Hippocampal formation (tissue), 2 donors: ENCODE results near the gene PCDH15.

ENCODE experiments used
- DNase-seq, 2 donors: peaks; one replicate each; lab custom pipeline; 2025; lab: John Stamatoyannopoulos, UW

PCDH15 gene

DNA sequence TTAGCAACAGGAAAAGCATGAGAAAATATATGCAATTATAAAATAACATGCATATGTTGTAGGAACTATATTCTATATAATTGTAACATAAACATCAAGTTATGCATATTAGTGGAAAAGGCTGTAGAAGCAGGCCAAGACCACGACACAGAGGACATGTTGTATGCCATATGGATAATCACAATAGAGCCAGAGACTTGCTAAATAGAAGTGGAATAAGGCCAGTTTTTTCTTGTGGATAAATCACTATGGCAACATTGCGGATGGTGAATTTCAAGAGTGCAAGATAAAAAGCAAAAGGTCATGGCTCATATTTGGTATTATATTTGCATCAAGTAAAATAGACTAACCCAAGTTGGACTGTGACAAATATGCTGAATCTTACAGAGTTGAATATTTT is 93.0 kb downstream of the PCDH15 start:
- no peak for DNase-seq

DNA sequence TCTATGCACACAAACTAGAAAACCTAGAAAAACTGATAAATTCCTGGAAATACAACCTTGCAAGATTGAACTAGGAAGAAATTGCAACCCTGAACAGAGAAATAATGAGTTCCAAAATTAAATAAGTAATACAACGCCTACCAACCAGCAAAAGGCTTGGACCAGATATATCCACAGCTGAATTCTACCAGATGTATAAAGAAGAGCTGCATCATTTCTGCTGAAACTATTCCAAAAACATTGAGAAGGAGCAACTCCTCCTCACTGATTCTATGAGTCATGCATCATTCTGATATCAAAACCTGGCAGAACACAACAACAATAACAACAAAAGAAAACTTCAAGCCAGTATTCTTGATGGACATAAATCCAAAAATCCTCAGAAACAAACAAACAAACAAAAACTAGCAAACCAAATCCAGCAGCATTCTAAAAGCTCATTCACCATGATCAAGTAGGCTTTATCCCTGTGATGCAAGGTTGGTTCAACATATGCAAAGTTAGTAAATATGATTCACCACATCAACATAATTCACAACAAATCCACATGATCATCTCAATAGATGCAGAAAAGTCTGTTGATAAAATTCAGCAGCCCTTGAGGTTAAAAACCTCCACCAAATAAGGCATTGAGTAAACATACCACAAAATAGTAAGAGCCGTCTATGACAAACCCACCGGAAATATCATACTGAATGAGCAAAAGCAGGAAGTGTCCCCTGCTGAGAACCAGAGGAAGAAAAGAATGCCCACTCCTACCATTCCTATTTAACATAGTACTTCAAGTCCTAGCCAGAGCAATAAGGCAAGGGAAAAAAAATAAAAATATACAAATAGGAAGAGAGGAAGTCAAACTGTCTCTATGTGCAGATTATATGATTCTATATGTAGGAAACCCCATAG is 98.2 kb downstream of the PCDH15 start:
- DNase-seq = no peak

DNA sequence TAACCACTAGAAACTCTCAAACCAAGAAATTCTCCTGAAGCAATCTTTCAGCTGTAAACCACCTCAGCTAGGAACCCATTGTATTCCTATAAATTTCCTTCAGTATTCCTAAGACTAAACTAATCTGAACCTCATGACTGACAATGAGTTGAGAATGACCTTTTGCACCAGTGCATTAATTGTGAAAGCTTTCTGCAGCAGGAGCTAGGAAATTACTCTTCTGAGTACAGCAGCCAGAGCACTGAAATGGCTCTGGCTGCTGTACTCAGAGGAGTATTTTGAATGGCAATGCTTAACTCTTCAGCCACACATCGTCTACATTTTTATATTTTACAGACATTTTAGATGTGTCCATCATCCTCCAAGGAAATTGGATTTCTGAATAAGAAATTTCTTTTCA is 109.7 kb downstream of the PCDH15 start:
- DNase-seq = no peak

DNA sequence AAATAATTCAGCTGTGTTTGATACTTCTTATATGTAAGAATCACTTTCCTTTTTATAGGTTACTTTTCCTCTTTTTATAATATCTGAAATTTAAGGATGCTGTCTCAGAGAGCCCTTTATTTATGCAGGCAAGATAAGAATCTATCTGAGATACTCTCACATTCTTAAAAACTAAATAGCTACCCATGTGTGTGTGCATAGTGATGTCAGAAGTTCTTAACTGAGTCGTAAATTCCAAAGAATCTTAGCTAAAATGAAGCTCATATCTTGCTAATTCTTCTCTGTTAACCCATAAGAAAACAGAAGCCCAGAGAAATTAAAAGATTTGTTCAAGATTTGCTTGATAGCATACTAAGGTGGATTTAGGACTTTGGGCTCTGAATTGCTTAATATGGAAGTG is 118.5 kb downstream of the PCDH15 start:
- DNase-seq = no peak

DNA sequence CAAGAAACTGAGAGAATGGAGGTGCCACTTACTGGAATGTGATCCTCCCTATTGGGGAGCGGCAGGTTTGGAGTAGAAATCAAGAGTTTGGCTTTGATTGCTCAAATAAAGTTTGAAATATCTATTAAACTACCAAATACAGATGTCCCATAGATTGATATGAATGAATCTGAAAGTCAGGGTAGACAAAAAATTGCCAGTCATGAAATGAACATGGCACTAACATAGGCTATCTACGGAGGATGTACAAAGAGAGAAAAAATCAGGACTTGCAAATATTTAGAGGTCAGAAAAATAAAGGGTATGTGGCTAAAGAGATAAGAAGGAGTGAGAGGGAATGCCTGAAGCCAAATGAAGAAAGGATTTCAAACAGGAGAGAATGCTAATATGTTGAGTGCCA is 119.9 kb downstream of the PCDH15 start:
- DNase-seq = no peak

DNA sequence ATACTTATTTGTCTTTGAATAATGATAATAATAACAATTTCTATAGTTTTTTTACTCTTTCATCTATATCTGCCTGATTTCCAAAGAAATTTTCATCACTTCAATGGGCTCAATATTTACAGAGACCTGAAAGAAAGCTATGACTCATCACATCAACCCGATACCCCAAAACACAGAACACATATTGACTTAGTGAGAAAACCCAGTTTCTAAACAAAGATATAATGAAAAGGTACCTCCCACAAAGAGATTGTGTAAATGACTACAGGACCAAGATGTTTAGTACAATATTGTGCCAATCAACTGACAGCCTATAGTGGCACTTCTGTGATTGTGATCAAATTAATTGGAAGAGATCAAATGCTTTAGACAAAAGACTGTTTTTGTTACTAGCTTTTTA is 133.9 kb downstream of the PCDH15 start:
- DNase-seq = no peak

DNA sequence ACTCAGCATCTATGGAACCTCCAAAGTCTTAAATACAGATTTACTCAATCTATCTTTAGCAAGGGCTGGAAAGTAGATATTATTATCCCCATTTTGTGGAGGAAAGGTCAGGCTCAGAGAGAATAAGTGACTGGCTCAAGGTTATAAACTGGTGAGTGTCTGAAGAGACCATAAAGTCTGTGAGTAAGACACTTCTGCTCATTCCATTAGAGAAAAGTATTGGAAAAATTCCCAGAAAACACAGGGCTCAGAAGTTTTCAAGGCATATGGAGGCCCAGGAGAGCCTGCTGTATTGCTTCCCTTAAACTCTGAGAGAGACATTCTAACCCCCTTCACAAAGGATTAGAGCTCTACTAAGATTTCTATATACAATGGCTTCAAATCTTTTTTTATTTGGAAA is 134.8 kb downstream of the PCDH15 start:
- no peak for DNase-seq

DNA sequence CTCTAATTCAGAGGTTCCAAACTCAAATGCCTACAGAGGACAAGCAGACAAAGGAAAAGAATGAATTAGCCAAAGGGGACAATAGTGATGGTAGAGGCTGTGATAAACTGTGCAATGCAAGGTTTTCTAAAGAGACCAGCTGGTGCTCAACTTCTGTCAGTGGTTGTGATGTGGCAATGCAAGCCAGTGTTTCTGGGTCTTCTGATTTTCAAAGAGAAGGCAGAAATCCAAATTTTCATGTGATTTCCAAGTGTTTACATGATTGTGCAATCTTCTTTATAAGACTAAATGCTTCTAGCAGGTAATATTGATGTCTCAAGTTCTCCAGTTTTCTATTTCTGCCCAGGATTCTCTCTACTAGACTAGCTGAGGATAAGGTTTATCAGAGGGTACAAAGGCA is 135.9 kb downstream of the PCDH15 start:
- DNase-seq = no peak

DNA sequence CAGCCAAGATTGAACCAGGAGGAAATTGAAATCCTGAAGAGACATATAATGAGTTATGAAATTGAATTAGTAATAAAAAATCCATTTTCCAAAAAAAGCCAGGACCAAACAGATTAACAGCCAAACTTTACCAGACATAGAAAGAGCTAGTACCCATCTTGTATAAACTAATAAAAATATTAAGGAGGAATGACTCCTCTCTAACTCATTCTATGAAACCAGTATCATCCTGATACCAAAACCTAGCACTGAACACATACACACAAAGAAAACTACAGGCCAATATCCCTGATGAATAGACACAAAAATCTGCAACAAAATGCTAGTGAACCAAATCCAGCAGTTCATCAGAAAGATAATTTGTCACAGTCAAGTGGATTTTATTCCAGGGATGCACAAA is 140.6 kb downstream of the PCDH15 start:
- no peak for DNase-seq

DNA sequence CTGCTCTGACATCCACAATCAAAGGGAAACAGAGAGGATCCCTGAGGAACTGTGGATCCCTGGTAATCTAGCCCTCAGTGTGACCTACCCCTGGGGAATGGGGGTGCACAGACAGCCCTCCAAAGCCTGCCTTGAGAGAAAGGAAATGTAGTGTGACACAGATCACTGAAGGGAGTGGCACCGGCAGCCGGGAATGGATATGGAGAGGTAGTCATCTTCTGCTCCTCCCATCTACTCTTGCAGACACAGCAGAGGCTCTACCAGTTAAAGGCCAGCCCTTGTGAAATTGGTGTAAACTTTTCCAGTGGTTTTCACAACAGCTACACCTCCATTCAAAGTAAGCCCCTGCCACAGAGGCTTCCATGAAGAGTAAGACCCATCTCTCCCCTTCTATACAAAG is 144.4 kb downstream of the PCDH15 start:
- DNase-seq = no peak

DNA sequence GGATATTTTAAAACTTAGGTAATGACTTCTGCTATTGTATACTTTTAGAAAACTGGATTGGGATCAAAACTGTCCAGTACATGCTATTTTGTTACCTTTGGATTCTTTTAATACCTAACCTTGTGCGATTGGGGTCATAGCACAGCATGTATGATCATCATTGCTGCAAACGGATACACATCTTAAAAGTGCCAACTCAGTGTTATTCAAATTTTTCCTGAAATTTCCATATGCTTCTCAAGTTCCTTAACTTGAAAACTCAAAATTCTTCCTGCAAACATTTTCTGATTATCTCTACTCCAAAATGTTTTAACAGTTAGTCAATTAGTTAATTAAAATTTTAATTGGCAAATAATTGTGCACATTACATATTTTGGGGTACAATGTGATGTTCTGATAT is 147.5 kb downstream of the PCDH15 start:
- no peak for DNase-seq

DNA sequence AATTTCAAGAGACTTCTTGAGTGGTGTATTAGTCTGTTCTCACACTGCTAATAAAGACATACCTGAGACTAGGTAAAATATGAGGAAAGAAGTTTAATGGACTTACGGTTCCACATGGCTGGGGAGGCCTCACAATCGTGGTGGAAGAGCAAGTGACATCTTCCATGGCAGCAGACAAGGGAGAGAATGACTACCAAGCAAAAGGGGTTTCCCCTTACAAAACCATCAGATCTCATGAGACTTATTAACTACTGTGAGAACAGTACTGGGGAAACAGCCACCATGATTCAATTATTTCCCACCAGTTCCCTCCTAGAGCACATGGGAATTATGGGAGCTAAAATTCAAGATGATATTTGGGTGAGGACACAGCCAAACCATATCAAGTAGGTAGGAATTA is 150.5 kb downstream of the PCDH15 start:
- DNase-seq = no peak

DNA sequence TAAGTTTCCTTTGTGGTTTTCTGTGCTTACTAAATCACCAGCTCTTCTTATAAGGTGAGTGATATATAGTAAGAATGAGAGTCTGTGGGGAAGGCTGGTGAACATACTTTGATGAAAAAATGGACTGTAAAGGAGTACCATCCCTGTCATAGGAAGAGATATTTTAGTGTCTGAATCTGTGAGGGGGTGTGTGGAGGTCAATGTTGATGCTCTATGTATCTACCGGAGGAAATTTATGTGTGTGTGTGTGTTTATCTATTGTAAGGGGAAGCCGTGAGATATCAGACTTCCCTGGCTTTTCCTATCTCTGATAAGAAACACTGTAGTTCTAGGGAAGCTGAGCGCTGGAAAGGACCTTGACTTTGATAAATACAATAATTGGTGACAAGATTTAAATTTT is 179.0 kb downstream of the PCDH15 start:
- no peak for DNase-seq

DNA sequence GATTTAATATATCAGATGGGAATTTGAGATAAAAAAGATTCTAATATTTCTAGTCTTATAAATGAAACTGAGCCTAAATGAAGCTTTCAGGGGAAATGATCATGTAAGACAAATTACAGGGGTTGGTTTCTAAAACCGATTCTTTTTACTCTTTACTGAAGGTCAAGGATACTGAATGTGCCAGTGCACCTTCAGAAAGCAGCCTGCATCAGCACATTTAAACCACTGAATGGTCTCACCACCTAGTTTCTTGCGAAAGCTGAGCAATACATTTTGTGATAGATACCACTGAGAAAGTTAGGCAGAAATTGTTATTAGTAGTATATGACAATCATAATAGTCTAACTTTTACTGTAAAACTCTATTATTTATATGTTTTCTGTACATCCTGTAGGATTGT is 180.7 kb downstream of the PCDH15 start:
- no peak for DNase-seq

DNA sequence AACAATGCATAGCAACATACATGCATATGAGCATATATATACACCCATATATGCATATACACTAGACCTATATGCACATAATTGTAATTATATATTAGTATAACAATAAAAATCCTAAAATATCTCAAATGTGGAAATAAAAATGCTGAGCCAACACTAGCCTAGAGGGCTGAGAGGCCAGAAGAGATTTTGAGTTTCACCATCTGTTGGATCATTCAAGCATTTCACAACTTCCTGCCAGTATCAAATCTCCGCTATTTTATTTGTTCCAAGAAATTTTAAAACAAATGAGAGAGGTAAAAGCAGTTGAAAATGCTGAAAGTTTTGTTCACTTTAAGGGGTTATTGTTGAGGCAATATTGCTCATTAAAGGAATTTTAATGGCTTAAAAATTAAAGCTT is 187.0 kb downstream of the PCDH15 start:
- DNase-seq = no peak

DNA sequence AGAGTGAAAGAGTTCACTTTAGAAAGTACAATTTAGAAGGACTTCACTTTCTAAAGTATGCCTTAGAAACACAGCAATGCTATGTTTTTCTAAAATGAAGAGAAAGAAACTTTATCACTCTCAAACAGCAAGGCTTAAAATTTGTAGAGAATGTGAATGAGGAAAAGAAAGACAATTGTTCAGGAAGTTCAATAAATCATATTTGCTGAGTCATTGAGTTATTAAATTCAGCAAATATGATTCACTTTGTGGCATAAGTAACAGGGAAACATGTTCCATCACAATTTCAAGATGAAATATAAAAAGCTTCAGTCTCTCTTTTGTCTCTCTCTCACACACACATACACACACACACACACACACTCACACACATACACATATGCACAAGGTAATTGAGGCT is 187.9 kb downstream of the PCDH15 start:
- no peak for DNase-seq

DNA sequence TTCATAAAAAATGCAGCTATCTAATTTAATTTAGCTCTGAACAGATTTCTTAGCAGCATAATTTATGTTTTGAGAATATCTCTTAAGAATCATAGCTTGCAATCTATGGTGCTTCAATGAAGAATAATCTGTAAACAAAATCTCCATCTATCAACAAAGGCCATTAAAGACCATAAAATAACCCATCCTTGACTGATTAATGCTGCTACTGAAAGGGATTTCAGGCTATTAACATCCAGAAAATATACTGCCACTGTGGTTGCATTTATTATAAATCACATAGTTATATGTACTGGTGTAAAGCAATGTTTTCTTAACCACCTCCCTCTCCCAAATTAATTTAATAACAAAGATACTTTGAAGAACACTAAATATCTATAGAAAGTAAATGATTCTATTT is 191.6 kb downstream of the PCDH15 start:
- DNase-seq = no peak

DNA sequence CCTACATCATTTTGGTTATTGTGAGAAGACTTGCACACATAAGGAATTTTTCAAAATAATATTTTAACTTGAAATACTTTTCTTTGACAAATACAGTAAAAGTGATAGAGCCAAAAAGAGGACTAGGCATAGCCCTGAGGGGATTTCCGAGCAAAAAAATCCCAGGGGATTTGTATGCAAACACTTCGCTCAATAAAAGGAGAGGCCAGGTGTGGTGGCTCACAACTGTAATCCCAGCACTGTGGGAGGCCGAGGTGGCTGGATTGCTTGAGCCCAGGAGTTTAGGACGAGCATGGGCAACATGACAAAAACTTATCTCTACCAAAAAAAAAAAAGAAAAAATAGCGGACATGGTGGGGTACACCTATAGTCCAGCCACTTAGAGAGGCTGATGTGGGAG is 193.0 kb downstream of the PCDH15 start:
- no peak for DNase-seq

DNA sequence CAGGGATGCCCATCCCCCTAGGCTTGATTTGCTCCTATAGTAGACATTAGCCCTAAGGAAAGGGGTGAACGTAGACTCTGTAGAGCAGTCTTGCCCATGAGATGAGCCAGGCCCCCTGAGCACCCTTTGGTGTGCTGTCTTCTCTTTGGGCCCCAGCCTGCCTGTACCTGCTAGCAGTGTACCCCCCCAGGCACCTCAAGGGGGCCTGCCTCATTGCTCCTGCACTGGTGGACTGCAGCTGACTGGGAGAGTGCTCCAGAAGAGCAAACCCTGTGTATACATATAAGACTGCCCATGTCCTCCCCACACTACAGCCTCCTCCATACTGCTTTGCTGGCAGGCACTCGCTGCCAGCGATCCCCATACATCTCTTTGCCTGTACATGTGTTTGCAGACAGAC is 206.7 kb downstream of the PCDH15 start:
- DNase-seq = no peak

DNA sequence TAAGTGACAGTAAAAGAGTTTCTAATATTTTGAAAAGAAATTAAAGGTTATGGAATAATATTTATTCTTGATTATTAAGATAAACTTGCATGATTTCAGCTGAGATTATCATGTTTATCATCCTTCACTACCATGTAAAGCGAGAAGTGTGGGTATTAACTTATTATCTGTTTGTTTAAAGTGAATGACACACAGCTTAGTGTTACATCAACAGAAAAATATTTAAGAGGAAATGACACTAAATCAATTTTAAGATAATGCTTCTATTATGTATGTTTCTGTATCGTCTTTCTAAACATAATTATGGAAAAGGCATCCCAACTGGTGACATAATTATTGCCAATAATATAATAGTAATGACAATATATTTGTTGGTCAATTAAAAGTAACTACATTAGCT is 213.1 kb downstream of the PCDH15 start:
- DNase-seq = no peak

DNA sequence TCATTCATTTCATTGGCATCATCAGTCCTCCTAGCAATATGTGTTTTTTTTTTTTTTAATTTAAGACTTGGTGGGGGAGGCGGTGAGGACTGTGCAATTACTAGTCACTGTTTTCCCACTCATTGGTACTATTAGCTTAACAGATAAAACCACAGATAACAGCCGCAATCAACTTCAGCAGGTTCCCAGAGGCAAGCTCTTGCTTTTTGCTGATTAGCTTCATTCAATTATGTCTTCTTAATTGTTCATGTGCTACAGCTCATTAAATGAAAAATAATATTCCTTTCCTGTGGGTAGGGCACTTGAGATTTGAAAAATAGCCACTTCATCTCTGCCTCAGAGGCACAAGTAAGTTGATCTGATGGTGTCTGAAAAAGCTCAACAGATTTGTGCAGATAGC is 215.5 kb downstream of the PCDH15 start:
- DNase-seq = no peak

DNA sequence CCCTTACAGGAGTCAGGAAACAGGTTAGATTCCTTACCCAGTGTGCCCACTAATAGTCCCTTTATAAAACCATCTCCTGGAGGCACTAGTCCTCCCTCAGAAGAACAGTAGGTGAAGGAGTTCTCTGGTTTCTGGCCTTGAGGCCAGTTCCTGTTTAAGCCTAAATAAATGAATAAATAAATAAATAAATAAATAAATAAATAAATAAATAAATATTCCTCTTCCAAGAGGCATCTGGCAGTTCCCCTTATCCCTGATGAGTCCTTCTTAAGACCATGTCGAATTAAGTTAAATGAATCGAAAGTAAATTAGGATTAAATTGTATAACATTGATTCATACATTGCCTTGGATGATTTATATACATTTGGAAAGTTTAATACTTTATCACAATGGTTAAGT is 223.3 kb downstream of the PCDH15 start:
- no peak for DNase-seq

DNA sequence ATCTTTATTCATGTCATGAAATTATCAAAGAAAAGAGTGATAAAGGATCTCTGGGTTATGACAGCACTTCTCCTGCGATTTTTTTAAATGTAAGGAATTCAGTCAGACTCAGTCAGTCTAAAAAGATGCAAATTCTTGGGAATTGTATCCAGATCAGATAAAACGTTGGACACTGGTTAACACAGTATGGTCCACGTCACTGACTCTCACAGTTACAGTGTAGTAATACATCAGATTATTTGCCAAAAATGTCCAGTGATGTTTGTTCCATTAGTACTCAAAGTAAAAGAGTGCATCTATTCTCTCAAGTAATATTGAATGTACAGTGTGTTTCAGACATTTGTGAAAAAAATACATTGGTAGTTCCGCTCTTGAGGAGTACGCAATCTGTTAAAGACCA is 224.5 kb downstream of the PCDH15 start:
- no peak for DNase-seq

DNA sequence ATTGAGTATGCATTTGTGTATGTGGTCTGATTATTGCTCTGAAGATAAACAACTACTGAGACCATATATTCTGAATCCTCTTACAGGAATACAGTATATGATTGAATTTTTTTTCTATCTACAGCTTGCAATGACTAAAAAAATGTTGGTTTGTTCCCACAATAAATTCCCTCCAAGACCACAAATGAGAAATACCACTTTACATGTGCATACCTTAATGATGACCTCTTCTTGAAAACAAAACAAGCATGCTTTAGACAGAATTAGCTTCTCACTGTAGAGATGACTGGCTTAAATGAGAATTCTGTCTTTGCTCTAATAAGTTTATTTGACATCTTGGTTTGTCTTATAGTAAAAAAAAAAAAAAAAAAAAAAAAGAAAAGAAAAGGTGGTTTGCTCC is 241.5 kb downstream of the PCDH15 start:
- DNase-seq = no peak
